WTC11 (cell line): ENCODE results near the gene SOS2. TPM values are rescaled to one million over a fixed set of nuclear protein-coding genes. Genes with fewer than 3 reads are reported as not detected.

Experiments
- ATAC-seq: fragments of 200-7000 bp; cut with Tn5 transposase; 2 replicates; pipeline ENCODE4 v1.10.0; 2021; ENCODE audit warnings: mild to moderate bottlenecking, moderate library complexity
- CTCF ChIA-PET: fragments of 300-600 bp; sonication (Branson Sonifier 250); formaldehyde crosslinking; loops from one replicate; lab custom pipeline; 2021; ENCODE audit warnings: antibody characterized with exemption; lab: Charles Lee
- POLR2A ChIA-PET: fragments of 350-600 bp; sonication (Branson Sonifier 250); formaldehyde crosslinking; loops from one replicate; lab custom pipeline; 2021; ENCODE audit warnings: antibody characterized with exemption; lab: Charles Lee
- DNase-seq: peaks from one replicate; pipeline ENCODE4 v3.0.0; 2021; ENCODE audit warnings: low spot score
- H3K27ac Mint-ChIP-seq: 2 replicates; pipeline ENCODE4 v1.8.0; 2021; ENCODE audit warnings: mixed read lengths
- H3K27me3 Mint-ChIP-seq: 2 replicates; pipeline ENCODE4 v1.8.0; 2021; ENCODE audit warnings: low read depth, mild to moderate bottlenecking, moderate library complexity, mixed read lengths
- H3K36me3 Mint-ChIP-seq: 2 replicates; pipeline ENCODE4 v1.8.0; 2021; ENCODE audit warnings: mixed read lengths
- H3K4me1 Mint-ChIP-seq: 2 replicates; pipeline ENCODE4 v1.8.0; 2022; ENCODE audit warnings: mixed read lengths
- H3K4me3 Mint-ChIP-seq: 2 replicates; pipeline ENCODE4 v1.8.0; 2021; ENCODE audit warnings: mild to moderate bottlenecking, moderate library complexity, mixed read lengths
- H3K9me3 Mint-ChIP-seq: 2 replicates; pipeline ENCODE4 v1.8.0; 2021; ENCODE audit warnings: mixed read lengths
- EMX1 ChIP-seq: fragments of 250-450 bp; sonication (Bioruptor Pico); IDR thresholded peaks from 2 replicates; pipeline ENCODE4 v1.8.0; 2021; ENCODE audit warnings: mild to moderate bottlenecking
- ESRRA ChIP-seq: sonication (generic); formaldehyde crosslinking; IDR thresholded peaks from 2 replicates; pipeline ENCODE4 v1.8.1; 2022; ENCODE audit warnings: mild to moderate bottlenecking, missing genetic modification reagents, borderline replicate concordance
- JUN ChIP-seq: sonication (generic); formaldehyde crosslinking; IDR thresholded peaks from 2 replicates; pipeline ENCODE4 v1.8.0; 2023; ENCODE audit warnings: mild to moderate bottlenecking, missing genetic modification reagents
- KAT7 ChIP-seq: sonication (generic); formaldehyde crosslinking; IDR thresholded peaks from 2 replicates; pipeline ENCODE4 v1.8.1; 2023; ENCODE audit warnings: missing genetic modification reagents, mild to moderate bottlenecking, borderline replicate concordance
- MXD4 ChIP-seq: fragments of 250-450 bp; sonication (Bioruptor Pico); IDR thresholded peaks from 2 replicates; pipeline ENCODE4 v1.8.0; 2021; ENCODE audit warnings: mild to moderate bottlenecking, moderate library complexity, borderline replicate concordance
- NFATC4 ChIP-seq: fragments of 250-450 bp; sonication (Bioruptor Pico); IDR thresholded peaks from 2 replicates; pipeline ENCODE4 v1.9.0; 2021; ENCODE audit warnings: mild to moderate bottlenecking
- NR3C1 ChIP-seq: sonication (generic); formaldehyde crosslinking; conservative IDR thresholded peaks from 2 replicates; pipeline ENCODE4 v1.8.1; 2023; ENCODE audit warnings: low read depth, mild to moderate bottlenecking, missing genetic modification reagents
- SMAD3 ChIP-seq: sonication (generic); formaldehyde crosslinking; IDR thresholded peaks from 2 replicates; pipeline ENCODE4 v1.8.0; 2022; ENCODE audit warnings: missing genetic modification reagents, mild to moderate bottlenecking, borderline replicate concordance
- SOX15 ChIP-seq: fragments of 250-450 bp; sonication (Bioruptor Pico); IDR thresholded peaks from 2 replicates; pipeline ENCODE4 v1.9.0; 2021; ENCODE audit warnings: mild to moderate bottlenecking
- TCF7 ChIP-seq: sonication (generic); formaldehyde crosslinking; IDR thresholded peaks from 2 replicates; pipeline ENCODE4 v1.8.0; 2022; ENCODE audit warnings: mild to moderate bottlenecking, low read depth, missing genetic modification reagents, moderate library complexity
- TP53 ChIP-seq: sonication (generic); formaldehyde crosslinking; IDR thresholded peaks from 2 replicates; pipeline ENCODE4 v1.8.1; 2023; ENCODE audit warnings: mild to moderate bottlenecking, missing genetic modification reagents
- ZNF219 ChIP-seq: sonication (generic); formaldehyde crosslinking; IDR thresholded peaks from 2 replicates; pipeline ENCODE4 v1.8.0; 2023; ENCODE audit warnings: missing genetic modification reagents, mild to moderate bottlenecking, borderline replicate concordance
- ZNF232 ChIP-seq: sonication (generic); formaldehyde crosslinking; IDR thresholded peaks from 2 replicates; pipeline ENCODE4 v1.8.0; 2022; ENCODE audit warnings: mild to moderate bottlenecking, missing genetic modification reagents
- ZNF671 ChIP-seq: fragments of 250-450 bp; sonication (Bioruptor Pico); IDR thresholded peaks from 2 replicates; pipeline ENCODE4 v1.8.0; 2021; ENCODE audit warnings: mild to moderate bottlenecking
- total RNA-seq: library from RNA; stranded (reverse); gene quantifications from 3 replicates; pipeline ENCODE4 v1.2.3, GENCODE V29; 2021
- TF ChIP-seq, protein P1 (sequence below): sonication (generic); formaldehyde crosslinking; IDR thresholded peaks from 2 replicates; pipeline ENCODE4 v1.8.1; 2023; ENCODE audit warnings: mild to moderate bottlenecking, missing genetic modification reagents
- TF ChIP-seq, protein P2 (sequence below): sonication (generic); formaldehyde crosslinking; IDR thresholded peaks from 2 replicates; pipeline ENCODE4 v1.8.0; 2022; ENCODE audit warnings: mild to moderate bottlenecking, missing genetic modification reagents
- TF ChIP-seq, protein P3 (sequence below): sonication (generic); formaldehyde crosslinking; IDR thresholded peaks from 2 replicates; pipeline ENCODE4 v1.8.1; 2023; ENCODE audit warnings: mild to moderate bottlenecking, missing genetic modification reagents
- TF ChIP-seq, protein P4 (sequence below): sonication (generic); formaldehyde crosslinking; IDR thresholded peaks from 2 replicates; pipeline ENCODE4 v1.8.1; 2023; ENCODE audit warnings: mild to moderate bottlenecking, missing genetic modification reagents, moderate library complexity
- TF ChIP-seq, protein P5 (sequence below): fragments of 250-450 bp; sonication (Bioruptor Pico); IDR thresholded peaks from 2 replicates; pipeline ENCODE4 v1.8.0; 2021; ENCODE audit warnings: mild to moderate bottlenecking
- TF ChIP-seq, protein P6 (sequence below): fragments of 250-450 bp; sonication (Bioruptor Pico); conservative IDR thresholded peaks from 2 replicates; pipeline ENCODE4 v1.9.0; 2021; ENCODE audit warnings: mild to moderate bottlenecking

Gene SOS2
- total RNA-seq, 1 experiment from 2014 or later: 11.0 TPM

DNA sequence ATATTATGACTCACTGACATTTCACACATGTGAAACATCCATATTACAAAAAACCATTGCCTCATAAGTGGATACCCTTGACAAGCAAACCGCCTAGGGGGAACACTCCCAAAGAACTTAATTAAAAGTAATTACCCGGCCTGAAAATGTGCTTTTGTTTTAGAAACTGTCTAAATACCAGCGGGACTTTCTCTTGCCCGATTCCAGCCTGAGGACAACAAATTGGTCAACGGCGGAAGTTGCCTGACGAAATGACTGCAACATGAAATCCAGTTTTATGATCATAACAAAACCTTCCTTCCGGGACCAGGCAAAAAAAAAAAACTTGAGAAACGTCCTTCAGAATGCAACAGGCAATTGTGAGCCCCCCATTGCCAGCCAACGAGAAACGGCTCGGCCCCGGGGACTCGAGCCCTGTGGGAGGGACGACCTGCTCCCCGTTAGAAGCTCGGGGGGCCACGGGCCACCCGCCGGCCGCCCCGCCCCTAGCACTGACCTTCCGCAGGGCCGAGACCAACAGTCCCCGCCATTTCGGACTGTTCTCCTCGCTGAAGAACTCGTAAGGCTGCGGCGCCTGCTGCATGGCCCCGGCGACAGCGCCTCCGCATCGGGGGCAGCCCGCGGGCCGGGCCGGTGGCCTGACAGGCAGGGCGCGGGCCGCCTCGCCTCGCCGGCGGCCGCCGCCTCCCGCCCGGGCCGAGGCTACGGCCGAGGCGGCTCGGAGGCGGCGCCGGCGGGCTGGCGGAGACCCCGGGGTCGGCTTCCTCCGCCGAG, 490 bp downstream of the SOS2 start:
- H3K4me3 Mint-ChIP-seq: peak overlapping the region; percentile 73
- ATAC-seq: peak; percentile 21
- TF ChIP-seq ZNF671 (CRISPR knock-in tag): no peak
- TF ChIP-seq ZNF232 (CRISPR knock-in tag): no peak
- TF ChIP-seq, protein P1, sequence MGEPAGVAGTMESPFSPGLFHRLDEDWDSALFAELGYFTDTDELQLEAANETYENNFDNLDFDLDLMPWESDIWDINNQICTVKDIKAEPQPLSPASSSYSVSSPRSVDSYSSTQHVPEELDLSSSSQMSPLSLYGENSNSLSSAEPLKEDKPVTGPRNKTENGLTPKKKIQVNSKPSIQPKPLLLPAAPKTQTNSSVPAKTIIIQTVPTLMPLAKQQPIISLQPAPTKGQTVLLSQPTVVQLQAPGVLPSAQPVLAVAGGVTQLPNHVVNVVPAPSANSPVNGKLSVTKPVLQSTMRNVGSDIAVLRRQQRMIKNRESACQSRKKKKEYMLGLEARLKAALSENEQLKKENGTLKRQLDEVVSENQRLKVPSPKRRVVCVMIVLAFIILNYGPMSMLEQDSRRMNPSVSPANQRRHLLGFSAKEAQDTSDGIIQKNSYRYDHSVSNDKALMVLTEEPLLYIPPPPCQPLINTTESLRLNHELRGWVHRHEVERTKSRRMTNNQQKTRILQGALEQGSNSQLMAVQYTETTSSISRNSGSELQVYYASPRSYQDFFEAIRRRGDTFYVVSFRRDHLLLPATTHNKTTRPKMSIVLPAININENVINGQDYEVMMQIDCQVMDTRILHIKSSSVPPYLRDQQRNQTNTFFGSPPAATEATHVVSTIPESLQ (CRISPR knock-in tag): no peak
- TF ChIP-seq KAT7 (CRISPR knock-in tag): no peak
- TF ChIP-seq, protein P2, sequence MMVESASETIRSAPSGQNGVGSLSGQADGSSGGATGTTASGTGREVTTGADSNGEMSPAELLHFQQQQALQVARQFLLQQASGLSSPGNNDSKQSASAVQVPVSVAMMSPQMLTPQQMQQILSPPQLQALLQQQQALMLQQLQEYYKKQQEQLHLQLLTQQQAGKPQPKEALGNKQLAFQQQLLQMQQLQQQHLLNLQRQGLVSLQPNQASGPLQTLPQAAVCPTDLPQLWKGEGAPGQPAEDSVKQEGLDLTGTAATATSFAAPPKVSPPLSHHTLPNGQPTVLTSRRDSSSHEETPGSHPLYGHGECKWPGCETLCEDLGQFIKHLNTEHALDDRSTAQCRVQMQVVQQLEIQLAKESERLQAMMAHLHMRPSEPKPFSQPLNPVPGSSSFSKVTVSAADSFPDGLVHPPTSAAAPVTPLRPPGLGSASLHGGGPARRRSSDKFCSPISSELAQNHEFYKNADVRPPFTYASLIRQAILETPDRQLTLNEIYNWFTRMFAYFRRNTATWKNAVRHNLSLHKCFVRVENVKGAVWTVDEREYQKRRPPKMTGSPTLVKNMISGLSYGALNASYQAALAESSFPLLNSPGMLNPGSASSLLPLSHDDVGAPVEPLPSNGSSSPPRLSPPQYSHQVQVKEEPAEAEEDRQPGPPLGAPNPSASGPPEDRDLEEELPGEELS (CRISPR knock-in tag): no peak
- TF ChIP-seq EMX1 (CRISPR knock-in tag): no peak
- no peak for TF ChIP-seq NR3C1
- TF ChIP-seq TCF7 (CRISPR knock-in tag): no peak
- no peak for TF ChIP-seq ZNF219
- TF ChIP-seq, protein P3, sequence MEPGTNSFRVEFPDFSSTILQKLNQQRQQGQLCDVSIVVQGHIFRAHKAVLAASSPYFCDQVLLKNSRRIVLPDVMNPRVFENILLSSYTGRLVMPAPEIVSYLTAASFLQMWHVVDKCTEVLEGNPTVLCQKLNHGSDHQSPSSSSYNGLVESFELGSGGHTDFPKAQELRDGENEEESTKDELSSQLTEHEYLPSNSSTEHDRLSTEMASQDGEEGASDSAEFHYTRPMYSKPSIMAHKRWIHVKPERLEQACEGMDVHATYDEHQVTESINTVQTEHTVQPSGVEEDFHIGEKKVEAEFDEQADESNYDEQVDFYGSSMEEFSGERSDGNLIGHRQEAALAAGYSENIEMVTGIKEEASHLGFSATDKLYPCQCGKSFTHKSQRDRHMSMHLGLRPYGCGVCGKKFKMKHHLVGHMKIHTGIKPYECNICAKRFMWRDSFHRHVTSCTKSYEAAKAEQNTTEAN (CRISPR knock-in tag): no peak
- TF ChIP-seq TP53 (CRISPR knock-in tag): no peak
- peak overlapping the region; percentile 34; the same call in 1 of the 2 replicates for H3K27ac Mint-ChIP-seq
- CTCF ChIA-PET: interaction anchor here (1.2 kb wide), 1 partner anchor 378 kb away, joined by 5 read pairs; the partner anchor contains the start of gene NEMF
- POLR2A ChIA-PET: interaction anchor here (0.6 kb wide), 1 partner anchor 32 kb away, joined by 4 read pairs; no protein-coding TSS in a partner anchor
- H3K9me3 Mint-ChIP-seq: peaks cover 18% of the 10 kb centered on the region
- peaks cover 8% of the 10 kb centered on the region for H3K36me3 Mint-ChIP-seq
- H3K4me1 Mint-ChIP-seq: peaks cover 28% of the 10 kb centered on the region
- H3K27me3 Mint-ChIP-seq: no peaks in the 10 kb centered on the region
- DNase-seq: peak; percentile 38

DNA sequence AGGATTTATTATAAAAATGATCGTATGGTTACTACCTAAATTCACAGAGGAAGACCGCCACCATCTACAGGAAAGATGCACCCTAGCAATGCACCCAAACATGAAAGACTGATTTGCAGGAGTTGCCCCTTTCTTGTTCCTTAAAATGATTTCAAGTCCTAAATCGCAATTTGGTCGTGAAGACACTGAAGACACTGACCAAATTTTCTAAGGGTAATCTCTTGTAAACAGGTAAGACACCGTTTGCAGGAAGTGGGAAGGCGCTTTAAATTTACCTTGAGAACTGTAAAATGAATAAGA, 1.0 kb downstream of the SOS2 start:
- peaks cover 33% of the 10 kb centered on the region for H3K4me1 Mint-ChIP-seq
- no peak overlapping the region; the same call in 1 of the 2 replicates for H3K27ac Mint-ChIP-seq
- TF ChIP-seq TCF7 (CRISPR knock-in tag): no peak
- TF ChIP-seq, protein P4, sequence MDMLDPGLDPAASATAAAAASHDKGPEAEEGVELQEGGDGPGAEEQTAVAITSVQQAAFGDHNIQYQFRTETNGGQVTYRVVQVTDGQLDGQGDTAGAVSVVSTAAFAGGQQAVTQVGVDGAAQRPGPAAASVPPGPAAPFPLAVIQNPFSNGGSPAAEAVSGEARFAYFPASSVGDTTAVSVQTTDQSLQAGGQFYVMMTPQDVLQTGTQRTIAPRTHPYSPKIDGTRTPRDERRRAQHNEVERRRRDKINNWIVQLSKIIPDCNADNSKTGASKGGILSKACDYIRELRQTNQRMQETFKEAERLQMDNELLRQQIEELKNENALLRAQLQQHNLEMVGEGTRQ (CRISPR knock-in tag): no peak
- TF ChIP-seq ESRRA (CRISPR knock-in tag): no peak
- TF ChIP-seq, protein P3 (CRISPR knock-in tag): no peak
- TF ChIP-seq NFATC4: no peak
- TF ChIP-seq, protein P5, sequence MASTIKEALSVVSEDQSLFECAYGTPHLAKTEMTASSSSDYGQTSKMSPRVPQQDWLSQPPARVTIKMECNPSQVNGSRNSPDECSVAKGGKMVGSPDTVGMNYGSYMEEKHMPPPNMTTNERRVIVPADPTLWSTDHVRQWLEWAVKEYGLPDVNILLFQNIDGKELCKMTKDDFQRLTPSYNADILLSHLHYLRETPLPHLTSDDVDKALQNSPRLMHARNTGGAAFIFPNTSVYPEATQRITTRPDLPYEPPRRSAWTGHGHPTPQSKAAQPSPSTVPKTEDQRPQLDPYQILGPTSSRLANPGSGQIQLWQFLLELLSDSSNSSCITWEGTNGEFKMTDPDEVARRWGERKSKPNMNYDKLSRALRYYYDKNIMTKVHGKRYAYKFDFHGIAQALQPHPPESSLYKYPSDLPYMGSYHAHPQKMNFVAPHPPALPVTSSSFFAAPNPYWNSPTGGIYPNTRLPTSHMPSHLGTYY (CRISPR knock-in tag): no peak
- TF ChIP-seq JUN (CRISPR knock-in tag): no peak
- no peak for TF ChIP-seq SMAD3 (CRISPR knock-in tag)
- TF ChIP-seq SOX15 (CRISPR knock-in tag): no peak
- TF ChIP-seq, protein P1 (CRISPR knock-in tag): no peak
- TF ChIP-seq, protein P6, sequence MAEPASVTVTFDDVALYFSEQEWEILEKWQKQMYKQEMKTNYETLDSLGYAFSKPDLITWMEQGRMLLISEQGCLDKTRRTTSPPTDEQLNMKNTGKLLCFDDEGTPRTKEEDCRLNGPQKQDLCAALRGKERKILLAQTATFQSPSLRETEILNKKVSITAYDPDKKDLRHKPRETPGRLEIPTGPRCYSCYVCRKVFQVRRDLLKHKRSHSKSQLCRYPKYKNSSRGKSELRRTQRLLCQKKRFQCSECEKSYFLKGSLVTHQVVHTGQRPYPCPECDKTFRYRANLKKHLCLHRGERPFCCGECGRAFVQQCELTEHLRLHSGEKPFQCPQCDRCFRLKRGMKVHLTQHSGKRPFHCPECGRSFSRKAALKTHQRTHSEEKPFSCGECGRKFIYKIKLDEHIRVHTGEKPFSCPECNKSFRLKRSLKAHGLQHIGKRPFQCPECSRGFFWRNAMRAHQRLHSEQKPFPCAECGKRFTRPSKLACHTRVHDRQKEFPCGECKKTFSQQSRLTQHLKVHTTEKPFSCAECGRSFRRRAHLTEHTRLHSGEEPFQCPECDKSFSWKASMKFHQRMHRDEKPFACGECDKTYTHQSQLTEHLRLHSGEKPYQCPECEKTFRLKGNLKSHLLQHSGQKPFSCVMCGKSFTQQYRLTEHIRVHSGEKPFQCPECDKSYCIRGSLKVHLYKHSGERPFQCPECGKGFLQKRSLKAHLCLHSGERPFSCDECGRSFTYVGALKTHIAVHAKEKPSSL (CRISPR knock-in tag): no peak
- no peak for TF ChIP-seq MXD4 (CRISPR knock-in tag)
- TF ChIP-seq, all 79 proteins: peak for 0
- no peak for DNase-seq
- POLR2A ChIA-PET: no interaction called here
- H3K4me3 Mint-ChIP-seq: peak overlapping the region; percentile 73
- H3K9me3 Mint-ChIP-seq: peaks cover 13% of the 10 kb centered on the region
- CTCF ChIA-PET: no interaction called here
- H3K27me3 Mint-ChIP-seq: no peaks in the 10 kb centered on the region
- peaks cover 8% of the 10 kb centered on the region for H3K36me3 Mint-ChIP-seq
- ATAC-seq: no peak
